Measurements from ENCODE around the gene HNRNPUL1. TPM values are rescaled to one million over a fixed set of nuclear protein-coding genes. Genes with fewer than 3 reads are reported as not detected.

HNRNPUL1 gene
- total and polyA plus RNA-seq, 9 of the 15 experiments (the other 6 are each of a cell fraction or from before 2014, with no cell fraction given), result 7.3 to 211 (median 85.0) TPM

DNA sequence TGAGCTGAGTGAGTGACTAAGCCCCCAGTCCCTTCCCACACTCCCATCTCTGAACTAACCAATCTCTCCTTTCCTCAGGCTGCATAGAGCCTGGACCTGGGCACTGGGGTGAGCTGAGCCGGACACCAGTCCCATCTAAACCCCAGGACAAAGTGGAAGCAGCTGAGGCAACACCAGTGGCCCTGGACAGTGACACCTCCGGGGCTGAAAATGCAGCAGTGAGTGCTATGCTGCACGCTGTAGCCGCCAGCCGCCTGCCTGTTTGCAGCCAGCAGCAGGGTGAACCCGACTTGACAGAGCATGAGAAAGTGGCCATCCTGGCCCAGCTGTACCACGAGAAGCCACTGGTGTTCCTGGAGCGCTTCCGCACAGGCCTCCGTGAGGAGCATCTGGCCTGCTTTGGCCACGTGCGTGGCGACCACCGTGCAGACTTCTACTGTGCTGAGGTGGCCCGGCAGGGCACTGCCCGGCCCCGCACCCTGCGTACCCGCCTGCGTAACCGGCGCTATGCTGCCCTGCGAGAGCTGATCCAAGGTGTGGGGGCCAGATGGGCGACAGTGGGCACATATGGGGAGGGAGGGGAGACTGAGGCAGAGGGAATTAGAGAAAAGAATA, 52.2 kb downstream of the HNRNPUL1 start (continued):
- TF ChIP-seq RAD51 (IDR thresholded peaks at IDR 0.05; ENCODE audit: borderline replicate concordance, low read depth) (no peak), RBM14 (IDR thresholded peaks at IDR 0.05; ENCODE audit: borderline replicate concordance, insufficient read depth, low read depth, low read length) (0 out of 2 replicates have a peak, but pooled peaks have one; percentile 31), ZNF347 (CRISPR knock-in tag; IDR thresholded peaks at IDR 0.05; ENCODE audit: low read depth) (no peak)

DNA sequence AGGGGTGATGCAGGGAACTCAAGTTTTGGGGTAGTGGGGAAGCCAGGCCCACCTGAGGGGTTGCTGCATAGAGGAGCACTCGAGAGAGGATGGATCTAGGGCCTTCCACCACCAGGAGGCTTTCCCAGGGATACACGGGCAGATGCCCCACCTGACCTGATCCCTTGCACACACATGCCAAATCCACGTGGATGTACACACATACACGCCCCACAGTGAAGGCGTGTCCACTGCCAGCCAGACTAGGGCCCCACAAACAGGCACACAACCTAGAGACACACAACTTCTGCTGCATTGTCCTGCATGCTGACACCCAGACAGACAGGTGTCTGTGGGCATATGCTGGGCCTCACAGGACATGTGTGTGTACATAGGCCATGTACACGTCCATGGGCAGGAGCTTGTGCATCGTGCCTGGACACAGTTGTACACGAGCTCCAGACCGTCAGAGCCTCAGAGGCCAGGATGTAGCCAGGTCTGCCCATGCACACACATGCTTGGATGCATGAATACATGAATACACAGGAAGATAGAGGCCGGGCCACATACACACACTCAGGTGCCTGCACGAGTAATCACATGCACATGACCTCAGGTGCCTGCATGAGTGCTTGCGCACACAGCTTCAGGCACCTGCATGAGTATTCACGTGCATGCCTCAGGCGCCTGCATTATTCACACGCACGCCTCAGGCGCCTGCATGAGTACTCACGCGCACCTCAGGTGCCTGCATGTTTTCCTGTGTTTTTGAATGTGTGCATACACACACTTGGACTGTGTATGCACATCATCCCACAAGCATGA, 54.7 kb downstream of the HNRNPUL1 start:
- no peak for ATAC-seq
- intact Hi-C loops (cut with micrococcal nuclease) (no loop called here), in situ Hi-C loops (cut with MboI) (loop anchor here (25.0 kb wide), 1 partner anchor 243 kb away; no protein-coding TSS in a partner anchor)
- H3K4me1 ChIP-seq (replicated peaks in 1 of 2; ENCODE audit: control insufficient read depth in 2 of 2, insufficient read depth in 2 of 2, low read length in 2 of 2), result peaks cover 26 to 35% of the 10 kb centered on the region in 2 experiments
- no peaks in the 10 kb centered on the region for H3K27me3 ChIP-seq (ENCODE audit: control insufficient read depth in 2 of 2, insufficient read depth in 2 of 2, low read length in 2 of 2)
- WGBS (ENCODE audit: insufficient coverage, low coverage, missing lambda C conversion rate), result 91% methylated on average over 19 of the region's 19 CpGs
- ChIA-PET CTCF (ENCODE audit: low intra/inter-chr PET ratio) (interaction anchor here (0.6 kb wide), 1 partner anchor 545 kb away, joined by 3 read pairs; no protein-coding TSS in a partner anchor), POLR2A (interaction anchor here (0.6 to 1.0 kb wide), 3 partner anchors 9 to 23 kb away, joined by 3 to 4 read pairs (median 3); partner anchors contain the start of gene CCDC97)
- H3K27ac ChIP-seq (ENCODE audit: extremely low read depth, low read depth, low read length), result no peak overlapping the region
- H3K4me3 ChIP-seq, result no peak overlapping the region
- peaks cover 5% of the 10 kb centered on the region for H3K9me1 ChIP-seq (ENCODE audit: control insufficient read depth, insufficient read depth, low read length)
- no peak overlapping the region for H3K4me2 ChIP-seq (ENCODE audit: insufficient read depth, low read length)
- H2AFZ ChIP-seq (ENCODE audit: low read depth, low read length), result no peak overlapping the region
- DNase-seq (ENCODE audit: extremely low read depth in 1 of 4, low spot score in 3 of 4), result no peak
- H3K9me3 ChIP-seq (replicated peaks; ENCODE audit: control insufficient read depth, insufficient read depth, low read depth, low read length), result no peaks in the 10 kb centered on the region; the same call in 1 of the 2 replicates
- peaks cover 6% of the 10 kb centered on the region; the same call in 1 of the 2 replicates for H4K20me1 ChIP-seq (replicated peaks; ENCODE audit: control insufficient read depth, insufficient read depth, low read length)
- no TSS peak for BruUV-seq (replicated peaks)
- peaks cover 81% of the 10 kb centered on the region for H3K36me3 ChIP-seq (ENCODE audit: control insufficient read depth, insufficient read depth, low read length)
- FAIRE-seq, result no peak
- H3K79me2 ChIP-seq (ENCODE audit: control insufficient read depth, insufficient read depth, low read length), result peaks cover 17% of the 10 kb centered on the region; the same call in 2 of the 3 replicates
- H3K9ac ChIP-seq (ENCODE audit: insufficient read depth in 1 of 2, low read depth in 2 of 2, low read length in 2 of 2), result no peak overlapping the region; a peak in 1 of 4 replicates
- TF ChIP-seq ZNF445 (CRISPR knock-in tag; IDR thresholded peaks at IDR 0.05; ENCODE audit: low read depth) (no peak), JUN (IDR thresholded peaks at IDR 0.05; ENCODE audit: borderline replicate concordance, low read depth, low read length) (no peak), JUN (CRISPR knock-in tag; IDR thresholded peaks at IDR 0.05; ENCODE audit: borderline replicate concordance) (no peak), POU5F1 (IDR thresholded peaks at IDR 0.05; ENCODE audit: borderline replicate concordance, low read depth, low read length, partially characterized antibody) (no peak), ZNF133 (CRISPR knock-in tag; IDR thresholded peaks at IDR 0.05) (no peak), ZEB2 (IDR thresholded peaks at IDR 0.05) (no peak), COPS2 (conservative IDR thresholded peaks at IDR 0.05) (no peak), KHSRP (IDR thresholded peaks at IDR 0.05) (no peak), NBN (IDR thresholded peaks at IDR 0.05; ENCODE audit: low read depth) (no peak), MTF1 (CRISPR knock-in tag; IDR thresholded peaks at IDR 0.05; ENCODE audit: borderline replicate concordance) (no peak), TCF3 (CRISPR knock-in tag; IDR thresholded peaks at IDR 0.05) (no peak), ZNF583 (CRISPR knock-in tag; IDR thresholded peaks at IDR 0.05) (no peak), NEUROD1 (IDR thresholded peaks at IDR 0.05; ENCODE audit: borderline replicate concordance, low read depth, low read length, partially characterized antibody) (no peak), POLR2A (conservative IDR thresholded peaks at IDR 0.05) (peak; percentile 41; the same call in 1 of the 2 replicates), CCNT2 (IDR thresholded peaks at IDR 0.05; ENCODE audit: borderline replicate concordance, extremely low read depth, insufficient read length, low read depth, low read length) (no peak), CBX1 (IDR thresholded peaks at IDR 0.05; ENCODE audit: low read depth) (no peak), EP400 (IDR thresholded peaks at IDR 0.05) (no peak)
- TF ChIP-seq, protein P1, sequence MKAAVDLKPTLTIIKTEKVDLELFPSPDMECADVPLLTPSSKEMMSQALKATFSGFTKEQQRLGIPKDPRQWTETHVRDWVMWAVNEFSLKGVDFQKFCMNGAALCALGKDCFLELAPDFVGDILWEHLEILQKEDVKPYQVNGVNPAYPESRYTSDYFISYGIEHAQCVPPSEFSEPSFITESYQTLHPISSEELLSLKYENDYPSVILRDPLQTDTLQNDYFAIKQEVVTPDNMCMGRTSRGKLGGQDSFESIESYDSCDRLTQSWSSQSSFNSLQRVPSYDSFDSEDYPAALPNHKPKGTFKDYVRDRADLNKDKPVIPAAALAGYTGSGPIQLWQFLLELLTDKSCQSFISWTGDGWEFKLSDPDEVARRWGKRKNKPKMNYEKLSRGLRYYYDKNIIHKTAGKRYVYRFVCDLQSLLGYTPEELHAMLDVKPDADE (conservative IDR thresholded peaks at IDR 0.05; ENCODE audit: control insufficient read depth, low read depth, low read length), result no peak

Data from K562 (cell line).